ENCODE data around the gene RNF150.

Gene RNF150

DNA sequence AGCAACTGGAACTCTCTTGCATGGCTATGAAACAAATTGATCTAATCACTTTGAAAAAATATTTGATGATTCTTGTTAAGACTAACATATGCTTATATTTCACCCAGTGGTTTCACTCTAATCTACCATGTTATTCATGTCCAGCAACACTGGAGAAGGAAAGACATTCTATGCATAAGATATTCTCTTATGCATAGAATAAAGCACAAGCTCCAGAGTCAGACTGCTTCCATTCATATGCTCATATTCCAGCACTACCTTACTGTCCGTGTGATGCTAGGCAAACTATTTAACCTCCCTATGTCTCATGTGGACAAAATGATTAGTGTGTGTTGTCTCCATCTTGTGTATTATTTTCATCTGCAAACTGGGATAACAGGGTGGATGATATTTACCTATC is 124.1 kb downstream of the RNF150 start:
- Histone ChIP-seq H3K27me3 (ENCODE audit: control insufficient read depth, insufficient read depth, low read length) (no peaks in the 10 kb centered on the region), H3K27ac (ENCODE audit: low read depth, low read length) (no peak overlapping the region), H3K36me3 (ENCODE audit: control insufficient read depth, insufficient read depth, low read length) (no peaks in the 10 kb centered on the region), H3K4me3 (ENCODE audit: low read length) (no peak overlapping the region), H3K9ac (ENCODE audit: low read length) (no peak overlapping the region), H3K4me1 (ENCODE audit: control insufficient read depth, insufficient read depth, low read length) (peaks cover 14% of the 10 kb centered on the region)

DNA sequence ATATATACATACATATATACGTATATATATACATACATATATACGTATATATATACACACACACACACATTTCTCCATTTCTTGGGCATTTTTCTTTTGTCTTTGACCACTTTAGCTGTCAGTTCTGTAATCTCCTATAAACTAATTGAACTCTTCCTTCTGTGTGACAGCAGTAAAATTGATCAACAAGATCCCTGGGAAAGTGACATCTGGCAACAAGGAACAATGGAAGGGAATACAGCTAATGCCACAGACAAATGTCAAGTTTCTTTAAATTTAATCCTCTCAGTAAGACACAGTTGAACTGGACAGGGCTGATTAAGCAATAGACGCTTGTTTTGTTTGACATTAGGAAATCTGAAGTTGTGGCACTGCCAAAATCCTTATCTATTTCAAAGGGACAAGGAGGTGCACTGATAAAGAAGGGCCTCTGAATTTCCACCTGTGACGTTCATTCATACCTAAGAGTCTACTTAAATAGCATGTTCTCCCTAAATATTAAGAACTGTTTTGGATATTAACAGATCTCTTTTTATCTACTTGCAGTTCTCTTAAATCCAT is 126.9 kb downstream of the RNF150 start:
- no peak overlapping the region for H3K4me3 ChIP-seq (ENCODE audit: low read length)
- peaks cover 23% of the 10 kb centered on the region for H3K4me1 ChIP-seq (ENCODE audit: control insufficient read depth, insufficient read depth, low read length)
- no peak overlapping the region for H3K27ac ChIP-seq (ENCODE audit: low read depth, low read length)
- no peak overlapping the region for H3K9ac ChIP-seq (ENCODE audit: low read length)
- no peaks in the 10 kb centered on the region for H3K27me3 ChIP-seq (ENCODE audit: control insufficient read depth, insufficient read depth, low read length)
- H3K36me3 ChIP-seq (ENCODE audit: control insufficient read depth, insufficient read depth, low read length) = no peaks in the 10 kb centered on the region

GRCh38 chr4:141004823-141005222 is 128.4 kb downstream of the RNF150 start:
- H3K4me1 ChIP-seq (ENCODE audit: control insufficient read depth, insufficient read depth, low read length) = peaks cover 22% of the 10 kb centered on the region
- no peaks in the 10 kb centered on the region for H3K27me3 ChIP-seq (ENCODE audit: control insufficient read depth, insufficient read depth, low read length)
- H3K36me3 ChIP-seq (ENCODE audit: control insufficient read depth, insufficient read depth, low read length) = no peaks in the 10 kb centered on the region
- no peak overlapping the region for H3K4me3 ChIP-seq (ENCODE audit: low read length)
- no peak overlapping the region for H3K27ac ChIP-seq (ENCODE audit: low read depth, low read length)
- no peak overlapping the region for H3K9ac ChIP-seq (ENCODE audit: low read length)

GRCh38 chr4:141003193-141003592 is 130.1 kb downstream of the RNF150 start:
- Histone ChIP-seq H3K27me3 (ENCODE audit: control insufficient read depth, insufficient read depth, low read length) (no peaks in the 10 kb centered on the region), H3K27ac (ENCODE audit: low read depth, low read length) (peak overlapping the region; percentile 82), H3K4me3 (ENCODE audit: low read length) (peak overlapping the region; percentile 11), H3K36me3 (ENCODE audit: control insufficient read depth, insufficient read depth, low read length) (no peaks in the 10 kb centered on the region), H3K9ac (ENCODE audit: low read length) (no peak overlapping the region), H3K4me1 (ENCODE audit: control insufficient read depth, insufficient read depth, low read length) (peaks cover 28% of the 10 kb centered on the region)

DNA sequence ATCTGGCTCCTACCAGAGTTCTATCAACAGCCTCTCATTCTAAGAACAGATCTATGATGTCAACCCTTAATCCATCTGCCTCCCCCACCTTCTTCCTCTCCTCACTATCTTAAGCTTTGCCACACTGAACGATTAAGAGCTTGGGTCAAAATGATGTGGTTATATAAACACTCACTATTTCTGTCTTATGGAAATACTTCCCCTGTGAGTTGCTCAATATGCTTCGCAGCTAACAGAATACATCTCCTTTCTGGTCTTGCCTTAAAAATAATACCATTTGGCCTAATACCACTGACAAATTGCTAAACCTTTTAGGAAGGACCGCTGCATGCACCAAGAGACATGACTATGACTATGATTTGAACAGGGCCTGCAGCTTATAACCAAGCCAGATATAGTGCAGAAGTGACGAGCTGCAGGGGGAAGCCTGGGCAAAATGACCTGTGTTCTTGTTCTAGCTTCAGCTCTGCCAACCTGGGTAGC is 130.9 kb downstream of the RNF150 start:
- no peak overlapping the region for H3K9ac ChIP-seq (ENCODE audit: low read length)
- peak overlapping the region; percentile 82 for H3K27ac ChIP-seq (ENCODE audit: low read depth, low read length)
- no peaks in the 10 kb centered on the region for H3K36me3 ChIP-seq (ENCODE audit: control insufficient read depth, insufficient read depth, low read length)
- peaks cover 30% of the 10 kb centered on the region for H3K4me1 ChIP-seq (ENCODE audit: control insufficient read depth, insufficient read depth, low read length)
- H3K4me3 ChIP-seq (ENCODE audit: low read length) = no peak overlapping the region
- H3K27me3 ChIP-seq (ENCODE audit: control insufficient read depth, insufficient read depth, low read length) = no peaks in the 10 kb centered on the region

DNA sequence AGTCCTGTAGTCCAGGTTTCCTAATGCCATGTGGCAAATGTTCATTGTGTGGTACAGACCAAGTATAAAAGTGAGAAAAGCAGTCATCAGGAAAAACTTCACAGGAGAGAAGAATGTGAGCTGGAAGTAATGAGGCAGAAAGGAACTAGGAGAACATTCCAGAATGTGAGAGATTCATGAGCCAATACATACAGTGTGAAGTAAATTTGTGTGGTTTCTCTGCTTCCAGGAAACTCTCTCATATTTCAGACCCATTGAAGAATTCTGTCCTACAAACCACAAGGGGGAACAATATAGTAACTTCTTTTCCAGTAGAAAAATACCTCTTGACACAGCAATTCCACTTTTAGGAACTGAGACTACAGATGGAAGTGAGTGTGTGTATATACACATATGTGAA is 136.5 kb downstream of the RNF150 start:
- peaks cover 29% of the 10 kb centered on the region for H3K4me1 ChIP-seq (ENCODE audit: control insufficient read depth, insufficient read depth, low read length)
- H3K27me3 ChIP-seq (ENCODE audit: control insufficient read depth, insufficient read depth, low read length) = no peaks in the 10 kb centered on the region
- H3K27ac ChIP-seq (ENCODE audit: low read depth, low read length) = peak overlapping the region; percentile 63

DNA sequence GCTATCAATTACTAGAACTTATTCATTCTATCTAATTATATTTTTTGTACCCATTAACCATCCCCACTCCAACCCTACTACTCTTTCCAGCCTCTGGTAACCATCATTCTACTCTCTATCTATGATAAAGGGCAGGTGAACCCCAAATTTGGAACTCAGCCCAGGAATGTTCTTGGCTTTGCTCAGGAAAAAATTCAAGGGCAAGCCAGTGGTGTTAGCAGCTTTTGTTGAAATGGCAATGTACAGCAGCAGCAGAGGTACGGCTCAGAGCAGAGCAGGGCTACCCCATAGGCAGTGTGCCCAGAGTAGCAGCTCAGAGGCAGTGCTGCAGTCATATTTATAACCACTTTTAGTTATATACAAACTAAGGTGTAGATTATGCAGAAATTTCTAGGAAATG is 138.2 kb downstream of the RNF150 start:
- H3K27me3 ChIP-seq (ENCODE audit: control insufficient read depth, insufficient read depth, low read length) = no peaks in the 10 kb centered on the region
- H3K27ac ChIP-seq (ENCODE audit: low read depth, low read length) = peak overlapping the region; percentile 77
- H3K36me3 ChIP-seq (ENCODE audit: control insufficient read depth, insufficient read depth, low read length) = no peaks in the 10 kb centered on the region
- H3K4me1 ChIP-seq (ENCODE audit: control insufficient read depth, insufficient read depth, low read length) = peaks cover 26% of the 10 kb centered on the region
- H3K9ac ChIP-seq (ENCODE audit: low read length) = no peak overlapping the region
- H3K4me3 ChIP-seq (ENCODE audit: low read length) = no peak overlapping the region

More for the DNA sequence above, 136.5 kb downstream of the RNF150 start:
- H3K36me3 ChIP-seq (ENCODE audit: control insufficient read depth, insufficient read depth, low read length) = no peaks in the 10 kb centered on the region
- H3K4me3 ChIP-seq (ENCODE audit: low read length) = no peak overlapping the region
- no peak overlapping the region for H3K9ac ChIP-seq (ENCODE audit: low read length)

- Histone ChIP-seq H3K9ac (ENCODE audit: low read length) (no peak overlapping the region), H3K4me1 (ENCODE audit: control insufficient read depth, insufficient read depth, low read length) (peaks cover 23% of the 10 kb centered on the region), H3K27ac (ENCODE audit: low read depth, low read length) (peak overlapping the region; percentile 77), H3K27me3 (ENCODE audit: control insufficient read depth, insufficient read depth, low read length) (no peaks in the 10 kb centered on the region), H3K4me3 (ENCODE audit: low read length) (no peak overlapping the region), H3K36me3 (ENCODE audit: control insufficient read depth, insufficient read depth, low read length) (no peaks in the 10 kb centered on the region)
Observed at GRCh38 chr4:140994015-140994414, 139.3 kb downstream of the RNF150 start.

DNA sequence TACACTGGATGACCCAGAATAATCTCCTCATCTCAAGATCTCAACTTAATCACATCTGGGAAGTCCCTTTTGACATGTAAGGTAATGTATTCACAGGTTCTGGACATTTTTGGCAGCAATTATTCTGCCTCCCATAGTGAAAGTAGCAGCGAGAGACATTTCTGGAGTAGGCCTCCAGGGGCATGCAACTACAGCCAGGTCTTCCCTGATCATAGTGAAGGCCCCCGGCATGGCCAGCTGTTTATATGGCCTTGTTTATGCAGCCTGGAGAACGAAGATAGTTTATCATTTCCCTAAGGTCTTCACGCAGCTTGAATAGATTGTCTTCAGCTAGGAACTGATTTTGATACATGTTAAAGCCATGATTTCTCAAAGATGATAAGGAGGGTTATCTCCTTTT is 139.9 kb downstream of the RNF150 start:
- H3K4me1 ChIP-seq (ENCODE audit: control insufficient read depth, insufficient read depth, low read length) = peaks cover 22% of the 10 kb centered on the region
- no peak overlapping the region for H3K9ac ChIP-seq (ENCODE audit: low read length)
- H3K4me3 ChIP-seq (ENCODE audit: low read length) = no peak overlapping the region
- no peaks in the 10 kb centered on the region for H3K36me3 ChIP-seq (ENCODE audit: control insufficient read depth, insufficient read depth, low read length)
- peak overlapping the region; percentile 77 for H3K27ac ChIP-seq (ENCODE audit: low read depth, low read length)
- H3K27me3 ChIP-seq (ENCODE audit: control insufficient read depth, insufficient read depth, low read length) = no peaks in the 10 kb centered on the region

- peaks cover 24% of the 10 kb centered on the region for H3K4me1 ChIP-seq (ENCODE audit: control insufficient read depth, insufficient read depth, low read length)
- no peak overlapping the region for H3K9ac ChIP-seq (ENCODE audit: low read length)
- no peak overlapping the region for H3K27ac ChIP-seq (ENCODE audit: low read depth, low read length)
- no peaks in the 10 kb centered on the region for H3K36me3 ChIP-seq (ENCODE audit: control insufficient read depth, insufficient read depth, low read length)
- H3K27me3 ChIP-seq (ENCODE audit: control insufficient read depth, insufficient read depth, low read length) = no peaks in the 10 kb centered on the region
- H3K4me3 ChIP-seq (ENCODE audit: low read length) = no peak overlapping the region
Observed at GRCh38 chr4:140989944-140990343, 143.3 kb downstream of the RNF150 start.

- no peaks in the 10 kb centered on the region for H3K27me3 ChIP-seq (ENCODE audit: control insufficient read depth, insufficient read depth, low read length)
- H3K4me3 ChIP-seq (ENCODE audit: low read length) = no peak overlapping the region
- H3K27ac ChIP-seq (ENCODE audit: low read depth, low read length) = no peak overlapping the region
- no peaks in the 10 kb centered on the region for H3K36me3 ChIP-seq (ENCODE audit: control insufficient read depth, insufficient read depth, low read length)
- H3K9ac ChIP-seq (ENCODE audit: low read length) = no peak overlapping the region
- H3K4me1 ChIP-seq (ENCODE audit: control insufficient read depth, insufficient read depth, low read length) = peaks cover 15% of the 10 kb centered on the region
Observed at GRCh38 chr4:140986045-140986444, 147.2 kb downstream of the RNF150 start.

- Histone ChIP-seq H3K36me3 (ENCODE audit: control insufficient read depth, insufficient read depth, low read length) (no peaks in the 10 kb centered on the region), H3K27ac (ENCODE audit: low read depth, low read length) (no peak overlapping the region), H3K9ac (ENCODE audit: low read length) (no peak overlapping the region), H3K27me3 (ENCODE audit: control insufficient read depth, insufficient read depth, low read length) (no peaks in the 10 kb centered on the region), H3K4me3 (ENCODE audit: low read length) (no peak overlapping the region), H3K4me1 (ENCODE audit: control insufficient read depth, insufficient read depth, low read length) (peaks cover 15% of the 10 kb centered on the region)
Observed at GRCh38 chr4:140982613-140983340, 150.5 kb downstream of the RNF150 start.

All from rectal smooth muscle tissue (tissue), 1 donor.